HG03378 (cell line): ENCODE data around the gene DNAJB13.

ENCODE experiments used
- ATAC-seq: cut with Tn5 transposase; IDR thresholded peaks from one replicate; pipeline ENCODE4 v1.9.1; 2021; ENCODE audit warnings: mild to moderate bottlenecking, moderate library complexity; ENCODE audit not compliant: unreplicated experiment

Gene DNAJB13

DNA sequence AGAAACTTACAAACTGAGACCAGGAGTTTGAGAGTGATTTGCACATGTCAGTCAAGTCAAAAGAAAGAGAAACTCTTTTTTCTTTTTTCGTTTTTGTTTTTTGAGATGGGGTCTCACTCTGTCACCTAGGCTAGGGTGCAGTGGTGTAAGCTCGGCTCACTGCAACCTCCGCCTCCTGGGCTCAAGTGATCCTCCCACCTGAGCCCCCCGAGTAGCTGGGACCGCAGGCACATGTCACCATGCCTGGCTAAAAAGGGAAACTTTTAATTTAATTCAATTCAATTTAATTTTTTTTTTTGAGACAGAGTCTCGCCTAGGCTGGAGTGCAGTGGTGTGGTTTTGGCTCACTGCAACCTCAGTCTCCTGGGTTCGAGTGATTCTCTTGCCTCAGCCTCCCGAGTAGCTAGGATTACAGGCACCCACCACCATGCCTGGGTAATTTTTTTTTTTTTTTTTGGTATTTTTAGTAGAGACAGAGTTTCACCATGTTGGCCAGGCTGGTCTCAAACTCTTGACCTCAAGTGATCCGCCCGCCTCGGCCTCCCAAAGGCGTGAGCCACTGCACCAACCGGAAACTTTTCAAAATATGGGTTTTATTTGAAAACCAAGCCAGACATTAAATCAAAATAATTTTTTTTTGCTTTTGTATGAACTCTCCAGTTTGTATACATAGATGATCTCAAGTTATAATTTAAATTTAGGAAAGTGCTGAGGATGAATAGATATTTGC, 48.2 kb downstream of the DNAJB13 start:
- ATAC-seq, result no peak

DNA sequence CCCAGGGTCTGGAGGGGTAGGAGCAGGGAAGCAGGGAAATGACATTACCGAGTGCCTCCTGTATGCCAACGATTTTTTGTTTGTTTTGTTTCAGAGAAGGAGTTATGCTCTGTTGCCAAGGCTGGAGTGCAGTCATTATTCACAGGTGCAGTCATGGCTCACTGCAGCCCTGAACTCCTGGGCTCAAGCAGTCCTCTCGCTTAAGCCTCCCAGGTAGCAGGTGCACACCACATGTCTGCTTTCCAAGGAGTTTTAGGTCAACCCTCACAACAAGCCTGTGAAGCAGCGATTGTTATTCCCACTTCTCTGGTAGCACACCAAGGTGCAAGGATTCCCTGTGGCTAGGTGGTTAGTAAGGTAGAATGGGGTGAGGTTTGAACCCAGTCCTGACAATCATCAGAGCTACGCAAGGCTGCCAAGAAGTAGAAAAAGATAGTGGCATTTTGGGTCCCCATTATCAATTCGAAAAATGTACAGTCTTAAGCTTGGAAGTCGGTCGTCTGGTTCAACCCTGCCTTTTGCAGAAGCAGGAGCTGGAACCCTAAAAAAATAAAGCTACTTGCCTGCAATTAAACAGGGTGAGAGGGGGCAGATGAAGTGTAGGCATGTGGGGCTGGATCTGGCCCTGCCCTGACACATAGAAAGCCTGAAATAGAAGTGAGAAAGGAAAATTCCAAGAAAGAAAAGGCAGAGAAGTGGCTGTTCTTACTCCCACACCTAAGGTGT, 48.9 kb downstream of the DNAJB13 start:
- no peak for ATAC-seq

DNA sequence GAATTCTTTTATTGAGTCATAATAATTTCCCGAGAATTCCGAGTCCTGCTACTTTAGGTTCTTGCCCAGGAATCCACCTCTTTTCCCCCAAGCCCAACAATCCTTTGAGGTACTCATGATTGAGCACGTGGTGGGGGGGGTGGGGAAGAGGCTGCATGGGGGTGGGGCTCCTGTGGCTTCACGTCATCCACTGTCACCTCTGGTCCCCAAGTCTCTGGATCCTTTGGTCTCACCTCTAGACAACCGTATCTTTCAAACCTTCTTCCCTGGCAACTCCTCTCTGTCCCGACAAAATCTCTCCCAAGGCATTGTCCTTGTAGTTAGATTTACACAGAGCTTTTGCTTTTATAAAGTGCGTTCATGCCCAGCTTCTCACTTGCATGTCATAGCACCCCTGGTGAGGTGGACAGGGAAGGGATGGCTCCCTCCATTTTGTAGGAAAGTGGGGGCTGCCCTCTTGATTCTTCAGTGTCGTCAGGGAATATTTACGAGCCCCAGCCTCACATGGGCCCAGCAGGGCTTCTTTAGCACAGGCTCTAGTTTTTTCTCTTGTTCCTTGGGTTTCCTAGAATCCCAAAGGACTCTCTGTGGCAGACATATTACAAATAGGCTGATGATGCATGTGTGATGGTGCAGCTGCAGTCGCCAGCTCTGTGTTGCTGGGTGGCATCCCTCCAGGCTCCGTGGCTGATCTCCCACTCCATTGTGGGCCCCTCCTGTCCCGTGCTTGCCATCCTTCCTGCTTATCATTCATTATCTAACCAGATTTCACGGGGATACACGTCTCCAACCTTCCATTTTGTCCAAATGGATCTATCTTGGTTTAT, 49.7 kb downstream of the DNAJB13 start:
- ATAC-seq, result no peak

DNA sequence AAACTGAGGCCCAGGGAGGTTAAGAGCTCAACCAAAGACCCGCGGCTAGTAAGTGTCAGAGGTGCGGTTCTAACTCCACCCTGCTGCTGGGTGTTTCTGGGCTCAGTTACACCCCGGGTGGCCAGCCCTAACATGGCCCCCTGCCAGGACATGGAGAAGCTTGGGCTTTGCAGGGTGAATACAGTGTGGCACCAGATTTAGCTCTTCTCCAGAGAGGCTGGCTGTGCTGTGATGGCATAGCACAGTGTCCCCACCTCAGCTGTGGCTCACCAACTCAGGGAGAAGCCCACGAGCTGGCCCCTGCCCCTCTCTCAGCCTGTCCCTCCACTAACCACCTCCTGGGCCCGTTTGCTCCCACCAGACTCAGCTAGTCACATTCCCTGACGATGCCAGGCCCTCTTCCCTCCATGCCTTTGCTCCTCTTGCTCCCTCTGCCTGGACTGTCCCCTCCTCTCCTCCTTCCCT, 51.0 kb downstream of the DNAJB13 start:
- no peak for ATAC-seq

DNA sequence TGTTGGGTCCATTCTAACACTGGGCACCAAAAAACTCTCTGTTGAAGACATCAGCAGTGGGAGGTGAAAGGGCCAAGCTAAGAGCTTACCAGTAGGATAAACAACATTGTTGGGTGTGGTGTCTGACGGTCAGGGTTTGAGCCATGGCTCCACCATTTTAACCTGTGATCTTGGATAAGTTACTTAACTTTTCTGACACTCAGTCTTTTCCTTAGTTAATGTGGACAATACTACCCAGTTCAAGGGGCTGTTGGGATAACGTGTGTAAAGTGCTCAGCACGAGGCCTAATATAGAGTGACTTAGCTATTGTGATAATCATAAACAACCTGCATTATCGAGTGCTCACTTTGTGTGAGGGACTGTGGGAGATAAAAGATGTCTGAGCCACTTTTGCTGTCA, 52.0 kb downstream of the DNAJB13 start:
- no peak for ATAC-seq

DNA sequence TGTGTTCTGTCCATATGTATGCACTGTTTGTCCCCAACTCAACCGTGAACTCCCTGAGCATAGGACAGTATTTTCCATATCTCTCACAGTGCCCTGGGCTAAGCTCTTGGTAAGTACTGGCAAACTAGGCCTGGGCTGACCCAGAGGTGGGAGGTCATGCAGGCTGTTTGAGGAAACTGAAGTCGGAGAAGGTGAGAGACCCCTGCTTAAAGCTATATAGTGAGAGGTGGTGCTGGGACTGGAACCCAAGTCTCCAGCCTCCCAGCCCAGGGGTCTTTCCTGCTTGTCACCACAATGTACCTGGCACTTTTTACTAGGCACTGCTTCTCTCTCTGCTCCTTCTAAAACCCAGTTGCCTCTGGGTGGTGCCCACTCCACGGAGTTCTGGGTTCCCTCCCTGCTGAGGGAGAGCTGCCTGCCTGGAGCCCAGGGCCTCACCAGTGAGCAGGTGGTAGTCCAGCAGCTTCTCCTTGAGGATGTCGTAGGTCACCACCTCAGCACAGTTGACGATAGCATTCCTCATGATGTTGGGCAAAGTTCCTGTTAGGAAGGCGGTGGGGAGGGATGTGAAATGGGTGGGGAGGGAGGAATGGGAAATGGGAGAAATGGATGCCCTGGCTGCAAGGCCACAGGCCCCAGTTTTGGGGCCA, 53.3 kb downstream of the DNAJB13 start:
- ATAC-seq, result no peak

DNA sequence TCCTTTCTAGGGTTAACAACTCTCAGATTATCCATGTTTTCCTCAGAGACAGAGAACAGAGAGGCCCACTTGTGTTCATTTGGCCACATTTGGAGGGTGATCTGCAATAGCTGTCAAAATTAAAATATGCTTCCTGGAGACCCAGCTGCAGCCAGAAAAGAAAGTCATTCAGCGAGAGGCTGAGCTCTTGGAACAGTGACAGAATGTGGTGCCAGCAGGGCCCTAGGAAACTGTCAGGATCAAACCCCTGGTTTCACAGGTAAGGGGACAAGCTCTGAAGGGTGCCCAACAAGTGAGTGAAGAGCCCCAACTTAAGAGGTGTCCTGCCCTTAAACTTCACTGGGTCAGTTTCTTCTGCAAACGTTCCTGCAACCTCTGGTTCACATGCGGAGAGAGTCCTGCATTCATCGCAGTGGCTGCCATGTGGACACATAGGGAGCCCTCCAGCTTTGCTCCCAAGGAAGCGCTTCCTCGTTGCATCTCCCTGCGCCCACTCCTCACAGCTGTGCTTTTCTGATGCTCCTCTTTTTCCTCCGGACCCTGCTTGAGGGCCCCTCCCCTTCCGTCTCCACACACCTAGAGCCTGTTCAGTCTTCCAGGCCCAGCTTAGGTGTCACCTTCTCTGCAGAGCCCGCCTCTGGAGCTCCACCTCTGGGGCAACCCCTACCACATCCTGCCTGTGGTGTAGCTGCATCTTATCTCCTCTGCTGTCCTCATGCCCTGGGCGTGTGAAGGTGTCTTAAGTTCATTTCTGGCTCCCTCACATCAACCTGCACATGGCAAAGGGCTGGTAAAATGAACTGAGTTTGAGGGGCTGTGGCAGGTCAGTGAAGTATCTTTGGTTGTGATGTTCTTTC, 54.2 kb downstream of the DNAJB13 start:
- ATAC-seq, result no peak

DNA sequence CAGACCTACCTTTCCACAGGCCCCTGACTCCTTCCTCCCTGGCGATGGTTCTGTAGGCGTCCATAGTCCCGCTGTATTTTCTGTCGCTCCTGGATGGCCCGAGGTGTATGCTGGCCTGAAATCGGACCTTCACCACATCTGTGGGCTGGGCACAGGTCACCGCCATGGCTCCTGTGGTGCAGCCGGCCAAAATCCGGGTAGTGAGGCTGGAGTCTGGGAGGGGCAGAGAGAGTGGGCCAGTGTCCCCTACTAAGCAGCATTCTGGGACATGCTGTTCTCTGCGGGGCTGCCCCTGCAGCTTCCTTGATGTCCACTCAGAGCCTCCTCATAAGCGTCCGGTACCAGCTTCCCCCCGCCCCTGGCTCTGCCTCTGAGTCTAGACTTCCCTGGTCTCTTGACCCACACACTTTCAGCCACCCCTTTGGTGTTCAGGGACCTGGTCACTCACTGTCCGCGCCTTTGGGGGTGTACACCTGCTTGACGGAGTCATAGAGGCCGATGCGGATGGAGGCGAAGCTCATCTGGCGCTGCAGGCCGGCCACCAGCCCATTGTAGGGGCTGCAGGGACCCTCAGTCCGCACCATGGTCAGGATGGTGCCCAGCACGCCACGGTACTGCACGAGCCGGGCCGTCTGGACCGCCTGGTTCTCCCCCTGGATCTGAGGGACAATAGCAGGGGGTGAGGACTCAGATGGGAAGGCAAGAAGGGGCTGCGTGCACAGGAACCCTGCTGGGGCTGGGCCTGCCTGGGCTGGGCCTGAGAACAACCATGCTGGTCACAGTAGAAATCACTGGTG, 55.1 kb downstream of the DNAJB13 start:
- ATAC-seq, result no peak

DNA sequence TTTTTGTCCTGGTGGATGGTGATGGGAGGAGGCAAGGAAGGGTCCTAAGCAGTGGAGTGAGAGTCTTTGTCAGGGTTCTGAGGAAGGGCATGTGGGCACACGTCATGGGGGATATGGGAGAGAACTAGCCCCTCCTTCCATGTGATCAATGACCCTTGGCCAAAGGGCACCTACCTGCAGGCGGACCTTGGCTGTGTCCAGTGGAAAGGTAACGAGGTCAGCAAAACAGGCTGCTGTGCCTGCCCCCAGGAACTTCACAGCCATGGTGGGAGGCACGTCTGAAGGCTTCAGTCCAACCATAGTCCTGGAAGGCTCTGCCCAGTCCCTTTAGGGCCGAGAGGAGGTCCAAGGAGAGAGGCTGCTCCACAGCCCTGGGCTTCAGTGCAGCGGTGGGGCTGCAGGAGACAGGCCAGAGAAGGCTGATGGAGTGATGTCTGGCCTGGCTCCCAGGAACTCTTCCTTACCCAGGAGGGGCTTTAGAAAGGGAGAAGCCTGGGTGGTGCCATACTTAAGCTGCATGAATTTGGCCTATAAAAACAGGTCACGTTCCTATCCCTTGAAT, 56.0 kb downstream of the DNAJB13 start:
- no peak for ATAC-seq

DNA sequence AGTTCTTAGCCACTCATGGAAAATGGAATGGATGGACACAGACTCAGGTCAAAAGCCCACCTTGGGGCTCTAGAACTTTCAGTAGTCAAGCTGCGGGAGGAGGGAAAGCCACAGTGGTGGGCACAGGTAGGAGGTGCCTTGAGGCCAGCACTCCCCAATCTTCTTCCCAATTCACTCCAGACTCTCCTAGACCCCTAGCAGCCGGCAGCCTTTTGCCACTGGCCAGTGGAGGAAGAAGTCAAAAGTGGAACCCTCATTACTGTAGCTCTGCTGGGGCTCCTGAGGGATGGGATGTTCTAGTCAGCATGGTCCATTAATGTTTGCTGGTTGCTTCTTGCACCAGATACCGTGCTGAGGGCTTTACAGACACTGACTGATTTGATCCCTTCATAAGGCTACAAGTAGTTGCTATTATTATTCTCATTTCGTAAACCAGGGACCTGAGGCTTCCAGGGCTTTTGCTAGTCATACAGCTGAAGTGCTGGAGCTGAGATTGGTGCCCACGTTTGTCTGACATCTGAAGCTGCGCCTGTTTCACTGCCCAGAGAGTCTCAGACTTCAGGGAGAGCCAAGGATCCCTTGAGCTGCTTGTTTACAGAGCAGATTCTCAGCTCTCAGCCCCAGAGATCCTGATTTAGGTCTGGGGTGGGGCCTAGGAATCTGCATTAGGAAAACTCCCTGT, 57.0 kb downstream of the DNAJB13 start:
- ATAC-seq, result no peak

DNA sequence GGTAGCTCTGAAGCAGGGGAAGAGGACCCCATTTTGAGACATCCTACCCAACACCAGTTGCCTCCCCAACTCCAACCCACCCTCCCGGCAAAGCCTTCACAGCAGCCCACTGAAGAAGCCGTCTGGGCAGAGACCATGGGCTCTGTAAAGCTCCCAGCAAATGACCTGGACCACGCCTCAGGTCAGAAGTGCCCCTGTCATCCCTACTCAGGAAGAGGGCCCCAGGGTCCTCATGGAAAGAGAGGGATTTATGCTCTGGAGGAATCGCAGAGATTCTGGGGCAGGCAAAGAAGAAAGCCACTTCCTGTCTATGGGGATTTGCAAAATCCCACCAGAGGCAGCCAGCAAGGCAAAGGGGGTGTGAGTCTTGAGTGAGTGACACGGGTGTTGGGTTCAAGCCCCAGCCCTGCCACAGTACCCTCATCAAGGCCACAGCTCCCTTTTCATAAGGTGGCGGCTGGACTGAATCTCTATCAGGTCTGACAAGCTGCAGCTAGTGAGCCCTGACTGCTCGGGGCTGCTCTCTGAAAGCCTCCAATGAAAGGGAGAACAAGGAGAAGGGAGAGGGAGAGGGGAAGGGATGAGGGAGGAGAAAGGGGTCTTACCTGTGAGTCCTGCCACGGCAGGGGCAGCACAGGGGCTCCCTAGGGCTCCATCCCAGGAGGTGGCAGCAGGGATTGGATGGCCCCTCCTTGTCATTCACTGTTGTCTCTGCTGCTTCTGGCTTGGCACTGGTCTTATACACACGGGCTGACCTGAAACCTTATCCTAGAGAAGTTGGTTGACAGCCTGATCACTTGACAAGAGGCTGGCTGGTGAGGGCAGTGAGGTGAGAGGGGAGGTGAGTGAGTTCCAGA, 57.8 kb downstream of the DNAJB13 start, which contains the start of gene UCP3:
Gene UCP3, minus strand, starts transcription at position 713 of the 857 bp plus-strand sequence. CDS start 2,043 bp downstream, outside the sequence.
- ATAC-seq, result no peak

DNA sequence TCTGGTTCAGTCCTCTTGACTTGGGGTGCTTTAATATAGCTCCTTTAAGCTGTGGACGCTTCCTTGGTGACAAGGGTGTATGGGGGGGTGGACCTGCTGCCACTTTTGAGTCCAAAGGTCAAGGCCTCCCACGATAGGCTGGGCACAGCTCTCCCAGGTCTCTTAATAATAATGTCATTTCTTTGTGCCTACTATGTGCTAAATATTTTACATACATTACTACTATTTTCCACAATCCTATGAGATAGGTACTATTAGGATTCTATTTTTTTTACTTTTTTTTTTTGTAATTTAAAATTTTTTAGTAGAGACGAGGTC, 58.4 kb downstream of the DNAJB13 start:
- ATAC-seq, result no peak

DNA sequence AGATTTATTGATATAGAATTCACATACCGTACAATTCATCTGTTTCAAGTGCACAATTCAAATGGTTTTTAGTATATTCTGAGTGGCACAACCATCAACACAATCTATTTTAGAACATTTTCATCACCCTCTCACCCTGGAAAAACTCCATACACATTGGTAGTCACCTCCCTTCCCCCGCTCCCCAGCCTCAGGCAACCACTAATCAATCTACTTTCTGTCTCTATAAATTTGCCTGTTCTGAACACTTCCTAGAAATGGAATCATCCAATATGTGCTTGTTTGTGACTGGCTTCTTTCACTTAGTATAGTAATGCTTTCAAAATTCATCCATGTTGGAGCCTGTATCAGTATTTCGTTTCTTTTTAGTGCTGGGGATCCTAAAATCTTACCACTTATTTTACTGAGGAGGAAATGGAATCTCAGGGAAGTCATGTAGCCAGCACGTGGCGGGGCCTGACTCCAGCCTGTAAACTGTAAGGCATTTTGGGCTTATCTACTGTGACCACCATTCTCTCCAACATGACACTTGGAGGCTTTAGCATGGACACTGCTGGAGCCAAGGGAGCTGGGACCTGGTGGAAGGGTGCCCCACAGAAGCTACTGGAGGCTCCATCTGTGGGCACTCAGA, 59.0 kb downstream of the DNAJB13 start:
- ATAC-seq, result no peak

DNA sequence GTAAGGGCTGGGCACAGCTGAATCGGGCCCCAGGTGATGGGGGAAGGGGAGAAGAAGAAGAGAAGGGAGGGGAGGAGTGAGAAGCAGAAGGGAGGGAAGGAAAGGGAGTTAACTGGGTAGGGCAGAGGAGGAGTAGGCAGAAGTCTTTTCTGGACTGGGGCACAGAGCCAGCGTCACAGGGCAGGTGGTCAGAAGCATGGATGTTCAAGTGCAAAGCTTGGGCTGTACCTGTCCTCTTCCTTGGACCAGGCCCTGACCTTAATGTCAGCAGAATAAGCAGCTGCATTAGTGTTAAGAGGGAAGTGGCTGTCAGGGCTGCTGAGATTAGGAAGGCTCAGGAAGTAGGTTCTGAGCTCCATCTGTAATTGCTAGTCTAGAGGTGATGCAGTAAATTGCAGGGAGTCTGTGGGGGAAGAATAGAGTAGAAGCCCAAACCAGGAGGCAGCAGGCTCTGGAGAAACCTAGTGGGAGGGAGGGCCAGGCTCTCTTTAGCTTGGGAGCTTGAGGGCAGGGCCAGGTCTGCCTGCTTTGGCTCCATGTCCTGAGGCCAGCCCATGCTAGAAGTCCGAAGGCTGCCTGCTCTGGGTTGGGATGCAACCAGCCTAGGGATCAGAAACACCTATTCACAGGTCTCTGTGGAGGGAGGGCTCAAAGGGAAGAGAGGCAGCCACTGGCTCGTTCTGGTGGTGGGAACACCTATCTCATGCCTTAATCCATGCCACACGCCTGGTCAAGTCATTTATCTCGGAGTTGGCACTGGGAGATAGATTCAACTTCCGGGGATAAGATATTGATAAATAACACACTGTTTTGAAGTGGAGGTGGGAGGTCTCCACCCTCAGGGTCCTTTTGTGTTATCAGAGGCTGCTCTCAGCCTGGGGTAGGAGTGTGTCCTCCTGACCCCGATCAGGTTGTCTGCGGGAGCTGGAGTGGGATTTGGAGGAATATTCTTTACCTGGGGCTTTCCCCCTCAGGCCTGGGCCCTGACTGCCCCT, 59.8 kb downstream of the DNAJB13 start:
- ATAC-seq, result no peak

DNA sequence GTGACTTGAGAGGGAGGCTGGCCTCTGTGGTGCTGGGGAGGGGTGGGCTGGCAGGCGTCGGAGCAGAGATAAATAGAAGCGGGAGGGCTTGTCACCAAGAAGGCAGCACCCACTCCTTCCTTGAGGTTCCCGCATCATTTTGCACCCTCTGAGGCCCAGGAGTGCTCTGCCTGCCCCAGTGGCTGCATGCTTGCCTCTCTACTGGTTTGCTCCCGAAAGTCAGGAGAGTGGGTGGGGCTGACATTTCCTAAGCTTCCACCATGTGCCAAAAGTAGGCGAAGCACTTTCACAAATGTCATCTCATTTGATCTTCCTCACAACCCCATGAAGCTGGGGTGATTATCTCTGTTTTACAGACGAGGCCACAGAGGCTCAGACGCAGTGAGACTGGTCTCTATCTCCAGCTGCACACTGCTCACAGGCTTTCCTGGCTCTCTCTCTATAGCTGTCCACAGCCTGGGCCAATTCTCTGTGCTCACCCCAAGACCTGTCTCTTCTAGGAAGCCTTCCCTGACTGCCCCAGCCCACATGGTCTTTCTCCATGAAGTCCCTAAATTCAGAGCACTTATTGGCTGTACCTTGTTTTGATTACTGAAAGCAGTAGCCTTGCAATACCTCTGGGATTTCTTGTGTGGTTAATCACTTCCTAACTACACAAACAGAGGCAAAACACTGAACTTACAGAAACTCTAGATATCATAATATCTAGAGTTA, 60.7 kb downstream of the DNAJB13 start:
- ATAC-seq, result peak; percentile 88
